OCI-LY7 (cell line): ENCODE data around the gene STAC3. TPM values are rescaled to one million over a fixed set of nuclear protein-coding genes. Genes with fewer than 3 reads are reported as not detected.

Experiments
- BruUV-seq: library from RNA; stranded (reverse); fragments of 400-500 nt; replicated peaks from 2 replicates; lab custom pipeline; 2021; lab: Mats Ljungman, UMichigan
- CTCF ChIA-PET: fragments of 300-600 bp; sonication (Branson Sonifier 250); formaldehyde crosslinking; loops from one replicate; lab custom pipeline; 2022; ENCODE audit warnings: antibody characterized with exemption; ENCODE audit not compliant: unreplicated experiment; lab: Charles Lee
- POLR2A ChIA-PET: fragments of 300-600 bp; sonication (Branson Sonifier 250); formaldehyde crosslinking; loops from one replicate; lab custom pipeline; 2022; ENCODE audit warnings: antibody characterized with exemption; lab: Charles Lee
- DNase-seq: peaks from one replicate; pipeline ENCODE4 v3.0.0-alpha.2; 2015; ENCODE audit warnings: low spot score
- H2AFZ ChIP-seq: fragments of 200-600 bp; sonication (generic), shearing (Covaris generic); 2 replicates; pipeline ENCODE4 v1.6.1; 2014; ENCODE audit warnings: mild to moderate bottlenecking, antibody characterized with exemption, low read length, moderate library complexity
- H3K27ac ChIP-seq: fragments of 200-600 bp; sonication (generic); 2 replicates; pipeline ENCODE4 v1.5.1; 2014; ENCODE audit warnings: mixed run types, low read depth, mild to moderate bottlenecking, moderate library complexity, low read length, inconsistent platforms; ENCODE audit not compliant: poor library complexity, severe bottlenecking
- H3K36me3 ChIP-seq: fragments of 200-600 bp; sonication (generic); 2 replicates; pipeline ENCODE4 v1.6.1; 2014; ENCODE audit warnings: mild to moderate bottlenecking, antibody characterized with exemption, low read length, moderate library complexity, mixed read lengths; ENCODE audit not compliant: insufficient read depth
- H3K4me1 ChIP-seq: fragments of 200-600 bp; sonication (generic); 2 replicates; pipeline ENCODE4 v1.5.1; 2014; ENCODE audit warnings: mild to moderate bottlenecking, low read length; ENCODE audit not compliant: insufficient read depth, poor library complexity, severe bottlenecking
- H3K4me2 ChIP-seq: fragments of 200-600 bp; sonication (generic); 2 replicates; pipeline ENCODE4 v1.6.1; 2014; ENCODE audit warnings: mild to moderate bottlenecking, low read length
- H3K4me3 ChIP-seq: fragments of 200-600 bp; sonication (generic); 2 replicates; pipeline ENCODE4 v1.5.1; 2014; ENCODE audit warnings: mild to moderate bottlenecking, low read depth, low read length; ENCODE audit not compliant: poor library complexity, severe bottlenecking
- H3K79me2 ChIP-seq: fragments of 200-600 bp; sonication (generic); 2 replicates; pipeline ENCODE4 v1.6.1; 2016; ENCODE audit warnings: low read depth, mild to moderate bottlenecking, low read length, moderate library complexity, mixed read lengths; ENCODE audit not compliant: insufficient read depth
- H3K9me2 ChIP-seq: fragments of 200-600 bp; sonication (generic); 2 replicates; pipeline ENCODE4 v1.6.1; 2016; ENCODE audit warnings: mild to moderate bottlenecking, low read length, mixed read lengths; ENCODE audit not compliant: insufficient read depth
- H3K9me3 ChIP-seq: fragments of 200-600 bp; sonication (generic); 2 replicates; pipeline ENCODE4 v1.6.1; 2014; ENCODE audit warnings: mild to moderate bottlenecking, mixed run types, low read length, mixed read lengths
- H4K20me1 ChIP-seq: fragments of 200-600 bp; sonication (generic); 2 replicates; pipeline ENCODE4 v1.6.1; 2014; ENCODE audit warnings: mild to moderate bottlenecking, antibody characterized with exemption, low read length, moderate library complexity, mixed read lengths; ENCODE audit not compliant: insufficient read depth
- EZH2phosphoT487 ChIP-seq: fragments of 200-600 bp; sonication (generic); IDR thresholded peaks from 2 replicates; pipeline ENCODE4 v1.6.1; 2018; ENCODE audit warnings: low read depth, borderline replicate concordance, mild to moderate bottlenecking, mixed run types, antibody characterized with exemption, low read length, moderate library complexity, mixed read lengths
- intact Hi-C: fragments of 100-400 bp; cut with micrococcal nuclease; formaldehyde crosslinking; loops from one replicate; pipeline ENCODE4 v1.10.0; 2022; ENCODE audit not compliant: unreplicated experiment
- total RNA-seq, 2 experiments: library from RNA; depleted of rRNA in 1 of 2; stranded (reverse); fragments of >200 nt in 1 of 2; shearing (Covaris generic) in 1 of 2; gene quantifications; 2 replicates each; pipeline ENCODE4 v1.2.3, GENCODE V29; 2014 to 2022
- TF ChIP-seq, protein P1 (sequence below): fragments of 200-600 bp; sonication (generic); conservative IDR thresholded peaks from 2 replicates; pipeline ENCODE4 v1.5.1; 2014; ENCODE audit warnings: mild to moderate bottlenecking, antibody characterized with exemption, low read length, moderate library complexity, mixed read lengths

The STAC3 gene
- total RNA-seq, 2 experiments from 2014 or later: 1.4 to 6.8 TPM

GRCh38 chr12:57196956-57197355 lies 54.0 kb downstream of the STAC3 start:
- Histone ChIP-seq H3K9me3 (no peaks in the 10 kb centered on the region), H3K4me2 (no peak overlapping the region), H3K4me1 (no peaks in the 10 kb centered on the region), H3K4me3 (no peak overlapping the region), H4K20me1 (no peaks in the 10 kb centered on the region), H2AFZ (no peak overlapping the region), H3K27ac (no peak overlapping the region), H3K9me2 (no peaks in the 10 kb centered on the region), H3K36me3 (no peaks in the 10 kb centered on the region), H3K79me2 (no peaks in the 10 kb centered on the region)
- ChIA-PET CTCF (interaction anchor here (0.8 to 1.1 kb wide), 2 partner anchors 10 to 47 kb away, joined by 3 read pairs; no protein-coding TSS in a partner anchor), POLR2A (no interaction called here)
- TF ChIP-seq, protein P1, sequence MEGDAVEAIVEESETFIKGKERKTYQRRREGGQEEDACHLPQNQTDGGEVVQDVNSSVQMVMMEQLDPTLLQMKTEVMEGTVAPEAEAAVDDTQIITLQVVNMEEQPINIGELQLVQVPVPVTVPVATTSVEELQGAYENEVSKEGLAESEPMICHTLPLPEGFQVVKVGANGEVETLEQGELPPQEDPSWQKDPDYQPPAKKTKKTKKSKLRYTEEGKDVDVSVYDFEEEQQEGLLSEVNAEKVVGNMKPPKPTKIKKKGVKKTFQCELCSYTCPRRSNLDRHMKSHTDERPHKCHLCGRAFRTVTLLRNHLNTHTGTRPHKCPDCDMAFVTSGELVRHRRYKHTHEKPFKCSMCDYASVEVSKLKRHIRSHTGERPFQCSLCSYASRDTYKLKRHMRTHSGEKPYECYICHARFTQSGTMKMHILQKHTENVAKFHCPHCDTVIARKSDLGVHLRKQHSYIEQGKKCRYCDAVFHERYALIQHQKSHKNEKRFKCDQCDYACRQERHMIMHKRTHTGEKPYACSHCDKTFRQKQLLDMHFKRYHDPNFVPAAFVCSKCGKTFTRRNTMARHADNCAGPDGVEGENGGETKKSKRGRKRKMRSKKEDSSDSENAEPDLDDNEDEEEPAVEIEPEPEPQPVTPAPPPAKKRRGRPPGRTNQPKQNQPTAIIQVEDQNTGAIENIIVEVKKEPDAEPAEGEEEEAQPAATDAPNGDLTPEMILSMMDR: no peak
- no peak for TF ChIP-seq EZH2phosphoT487
- DNase-seq: no peak
- BruUV-seq: no TSS peak
- intact Hi-C loops: no loop called here

DNA sequence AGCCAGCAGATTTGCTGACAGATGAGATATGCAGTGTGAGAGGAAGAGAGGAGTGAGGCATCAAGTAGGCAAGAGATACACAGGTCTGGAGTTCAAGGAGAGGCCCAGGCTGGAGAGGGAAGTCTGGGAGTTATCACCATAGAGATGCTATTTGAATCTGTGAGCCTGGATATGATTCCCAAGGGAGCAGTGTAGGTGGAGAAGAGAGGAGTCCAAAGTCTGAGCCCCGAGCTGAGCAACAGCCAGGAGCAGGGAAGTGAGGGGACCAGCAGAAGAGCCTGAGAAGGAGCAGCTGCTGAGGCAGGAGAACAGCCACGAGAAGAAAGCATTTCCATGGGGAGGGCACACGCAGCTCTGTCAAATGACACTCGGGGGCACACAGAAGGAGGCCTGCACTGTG lies 54.5 kb downstream of the STAC3 start:
- POLR2A ChIA-PET: no interaction called here
- no peak overlapping the region for H3K4me2 ChIP-seq
- H3K36me3 ChIP-seq: no peaks in the 10 kb centered on the region
- H3K79me2 ChIP-seq: no peaks in the 10 kb centered on the region
- H3K27ac ChIP-seq: no peak overlapping the region
- H2AFZ ChIP-seq: no peak overlapping the region
- no peaks in the 10 kb centered on the region for H3K4me1 ChIP-seq
- H4K20me1 ChIP-seq: no peaks in the 10 kb centered on the region
- CTCF ChIA-PET: interaction anchor here (1.1 kb wide), 1 partner anchor 9 kb away, joined by 3 read pairs; no protein-coding TSS in a partner anchor
- no peak overlapping the region for H3K4me3 ChIP-seq
- no TSS peak for BruUV-seq
- H3K9me3 ChIP-seq: no peaks in the 10 kb centered on the region
- no peaks in the 10 kb centered on the region for H3K9me2 ChIP-seq
- DNase-seq: no peak
- TF ChIP-seq EZH2phosphoT487: no peak
- TF ChIP-seq, protein P1: no peak
- intact Hi-C loops: no loop called here

GRCh38 chr12:57195611-57196371 lies 55.2 kb downstream of the STAC3 start:
- no peak overlapping the region for H3K4me2 ChIP-seq
- POLR2A ChIA-PET: no interaction called here
- TF ChIP-seq, protein P1: no peak
- no peak for TF ChIP-seq EZH2phosphoT487

More at GRCh38 chr12:57195611-57196371, 55.2 kb downstream of the STAC3 start:
- BruUV-seq: no TSS peak
- no peak overlapping the region for H2AFZ ChIP-seq
- intact Hi-C loops: no loop called here
- no peak overlapping the region for H3K27ac ChIP-seq
- no peak for DNase-seq
- no peaks in the 10 kb centered on the region for H3K4me1 ChIP-seq
- no peaks in the 10 kb centered on the region for H3K36me3 ChIP-seq
- CTCF ChIA-PET: interaction anchor here (1.1 kb wide), 1 partner anchor 8 kb away, joined by 3 read pairs; no protein-coding TSS in a partner anchor
- H3K4me3 ChIP-seq: no peak overlapping the region
- no peaks in the 10 kb centered on the region for H4K20me1 ChIP-seq
- H3K9me2 ChIP-seq: no peaks in the 10 kb centered on the region
- no peaks in the 10 kb centered on the region for H3K9me3 ChIP-seq
- no peaks in the 10 kb centered on the region for H3K79me2 ChIP-seq
